Activated T-cell treated with anti-CD3 and anti-CD28 coated beads, Interleukin-2, amount 50 U/mL, for 72 hours (primary cell): ENCODE results near the gene GPR158. TPM values are rescaled to one million over a fixed set of nuclear protein-coding genes. Genes with fewer than 3 reads are reported as not detected.

Experiments used
- ATAC-seq, 2 donors: fragments of 150-1000 bp; cut with Tn5 transposase; replicated peaks in 1 of 2; 2 replicates each; pipeline ENCODE4 v1.10.0; 2021; ENCODE audit warnings: moderate library complexity in 2 of 2, mild to moderate bottlenecking in 1 of 2
- DNase-seq, 2 donors: peaks; one replicate each; pipeline ENCODE4 v3.0.0; 2021 to 2022; ENCODE audit warnings: mixed read lengths in 1 of 2
- H3K27ac Mint-ChIP-seq: one replicate; pipeline ENCODE4 v1.8.0; 2022; ENCODE audit warnings: mild to moderate bottlenecking, moderate library complexity, mixed read lengths
- H3K27me3 Mint-ChIP-seq: one replicate; pipeline ENCODE4 v1.8.0; 2022; ENCODE audit warnings: low read depth, mixed read lengths
- H3K36me3 Mint-ChIP-seq, 2 donors: one replicate each; pipeline ENCODE4 v1.8.0; 2022; ENCODE audit warnings: mixed read lengths in 2 of 2, mild to moderate bottlenecking in 1 of 2; ENCODE audit not compliant: insufficient read depth in 2 of 2
- H3K4me1 Mint-ChIP-seq: one replicate; pipeline ENCODE4 v1.8.0; 2022; ENCODE audit warnings: low read depth, mixed read lengths
- H3K4me3 Mint-ChIP-seq, 2 donors: one replicate each; pipeline ENCODE4 v1.8.0; 2022; ENCODE audit warnings: mild to moderate bottlenecking in 2 of 2, mixed read lengths in 2 of 2, moderate library complexity in 2 of 2
- H3K9me3 Mint-ChIP-seq, 2 donors: one replicate each; pipeline ENCODE4 v1.8.0; 2022; ENCODE audit warnings: mixed read lengths in 2 of 2
- total RNA-seq, 2 donors: library from RNA; stranded (reverse); gene quantifications; one replicate each; pipeline ENCODE4 v1.2.3, GENCODE V29; 2022

GPR158 gene
- total RNA-seq, 2 donors from 2014 or later, result not detected

GRCh38 chr10:25555865-25556264, 381.1 kb downstream of the GPR158 start:
- Mint-ChIP-seq H3K4me1 (no peaks in the 10 kb centered on the region), H3K9me3 (peaks cover 0 to 3% of the 10 kb centered on the region in 2 donors), H3K27me3 (no peaks in the 10 kb centered on the region), H3K27ac (no peak overlapping the region), H3K36me3 (no peaks in the 10 kb centered on the region), H3K4me3 (no peak overlapping the region)
- no peak for ATAC-seq
- no peak for DNase-seq

- H3K36me3 Mint-ChIP-seq, result no peaks in the 10 kb centered on the region
- no peak overlapping the region for H3K4me3 Mint-ChIP-seq
- H3K27ac Mint-ChIP-seq, result no peak overlapping the region
- no peak for ATAC-seq
- H3K4me1 Mint-ChIP-seq, result no peaks in the 10 kb centered on the region
- DNase-seq, result no peak
- peaks cover 0 to 3% of the 10 kb centered on the region in 2 donors for H3K9me3 Mint-ChIP-seq
- H3K27me3 Mint-ChIP-seq, result no peaks in the 10 kb centered on the region
These were observed 381.7 kb downstream of the GPR158 start for GRCh38 chr10:25556457-25556856.

GRCh38 chr10:25557136-25557535, 382.3 kb downstream of the GPR158 start:
- ATAC-seq (no peak), DNase-seq (no peak)
- H3K36me3 Mint-ChIP-seq, result no peaks in the 10 kb centered on the region
- H3K4me3 Mint-ChIP-seq, result no peak overlapping the region
- H3K9me3 Mint-ChIP-seq, result peaks cover 0 to 3% of the 10 kb centered on the region in 2 donors
- no peaks in the 10 kb centered on the region for H3K27me3 Mint-ChIP-seq
- no peak overlapping the region for H3K27ac Mint-ChIP-seq
- no peaks in the 10 kb centered on the region for H3K4me1 Mint-ChIP-seq

GRCh38 chr10:25561758-25562157, 387.0 kb downstream of the GPR158 start:
- no peaks in the 10 kb centered on the region for H3K36me3 Mint-ChIP-seq
- ATAC-seq, result no peak
- H3K27me3 Mint-ChIP-seq, result no peaks in the 10 kb centered on the region
- DNase-seq, result no peak
- H3K4me3 Mint-ChIP-seq, result no peak overlapping the region
- H3K27ac Mint-ChIP-seq, result no peak overlapping the region
- H3K9me3 Mint-ChIP-seq, result no peaks in the 10 kb centered on the region
- no peaks in the 10 kb centered on the region for H3K4me1 Mint-ChIP-seq

- DNase-seq, result no peak
- Mint-ChIP-seq H3K4me1 (no peaks in the 10 kb centered on the region), H3K9me3 (no peaks in the 10 kb centered on the region), H3K36me3 (no peaks in the 10 kb centered on the region), H3K27ac (no peak overlapping the region), H3K4me3 (no peak overlapping the region), H3K27me3 (no peaks in the 10 kb centered on the region)
- no peak for ATAC-seq
These were observed 387.7 kb downstream of the GPR158 start for GRCh38 chr10:25562547-25562946.

GRCh38 chr10:25564351-25564750, 389.6 kb downstream of the GPR158 start:
- ATAC-seq (no peak), DNase-seq (no peak)
- H3K27me3 Mint-ChIP-seq, result no peaks in the 10 kb centered on the region
- no peaks in the 10 kb centered on the region for H3K36me3 Mint-ChIP-seq
- no peak overlapping the region for H3K27ac Mint-ChIP-seq
- peaks cover 0 to 2% of the 10 kb centered on the region in 2 donors for H3K9me3 Mint-ChIP-seq
- no peaks in the 10 kb centered on the region for H3K4me1 Mint-ChIP-seq
- H3K4me3 Mint-ChIP-seq, result no peak overlapping the region

GRCh38 chr10:25565570-25565969, 390.8 kb downstream of the GPR158 start:
- Mint-ChIP-seq H3K36me3 (no peaks in the 10 kb centered on the region), H3K27ac (no peak overlapping the region), H3K4me1 (no peaks in the 10 kb centered on the region), H3K9me3 (peaks cover 0 to 2% of the 10 kb centered on the region in 2 donors), H3K4me3 (no peak overlapping the region), H3K27me3 (no peaks in the 10 kb centered on the region)
- no peak for DNase-seq
- ATAC-seq, result no peak

- no peaks in the 10 kb centered on the region for H3K36me3 Mint-ChIP-seq
- H3K4me1 Mint-ChIP-seq, result no peaks in the 10 kb centered on the region
- H3K4me3 Mint-ChIP-seq, result no peak overlapping the region
- DNase-seq (no peak), ATAC-seq (no peak)
- H3K9me3 Mint-ChIP-seq, result no peaks in the 10 kb centered on the region
- H3K27me3 Mint-ChIP-seq, result no peaks in the 10 kb centered on the region
- H3K27ac Mint-ChIP-seq, result no peak overlapping the region
These were observed 398.5 kb downstream of the GPR158 start for GRCh38 chr10:25573316-25573715.

- no peak overlapping the region for H3K4me3 Mint-ChIP-seq
- H3K36me3 Mint-ChIP-seq, result no peaks in the 10 kb centered on the region
- no peaks in the 10 kb centered on the region for H3K9me3 Mint-ChIP-seq
These were observed 400.5 kb downstream of the GPR158 start for GRCh38 chr10:25575343-25575742.

GRCh38 chr10:25578061-25578460, 403.3 kb downstream of the GPR158 start:
- Mint-ChIP-seq H3K9me3 (no peaks in the 10 kb centered on the region), H3K36me3 (no peaks in the 10 kb centered on the region), H3K4me3 (no peak overlapping the region), H3K27me3 (no peaks in the 10 kb centered on the region), H3K4me1 (no peaks in the 10 kb centered on the region), H3K27ac (no peak overlapping the region)
- DNase-seq (no peak), ATAC-seq (no peak)

More at GRCh38 chr10:25575343-25575742, 400.5 kb downstream of the GPR158 start:
- H3K4me1 Mint-ChIP-seq, result no peaks in the 10 kb centered on the region
- H3K27ac Mint-ChIP-seq, result no peak overlapping the region
- ATAC-seq (no peak), DNase-seq (no peak)
- no peaks in the 10 kb centered on the region for H3K27me3 Mint-ChIP-seq

GRCh38 chr10:25582961-25583360, 408.2 kb downstream of the GPR158 start:
- Mint-ChIP-seq H3K4me1 (no peaks in the 10 kb centered on the region), H3K36me3 (peaks cover 0 to 3% of the 10 kb centered on the region in 2 donors), H3K4me3 (no peak overlapping the region), H3K27me3 (no peaks in the 10 kb centered on the region), H3K27ac (no peak overlapping the region), H3K9me3 (peaks cover 2 to 3% of the 10 kb centered on the region in 2 donors)
- DNase-seq (no peak), ATAC-seq (no peak)

GRCh38 chr10:25600651-25601050, 425.9 kb downstream of the GPR158 start:
- no peak overlapping the region for H3K4me3 Mint-ChIP-seq
- H3K9me3 Mint-ChIP-seq, result peaks cover 0 to 2% of the 10 kb centered on the region in 2 donors
- no peak overlapping the region for H3K27ac Mint-ChIP-seq
- H3K27me3 Mint-ChIP-seq, result no peaks in the 10 kb centered on the region
- H3K4me1 Mint-ChIP-seq, result no peaks in the 10 kb centered on the region
- no peaks in the 10 kb centered on the region for H3K36me3 Mint-ChIP-seq
- DNase-seq, result no peak
- ATAC-seq, result no peak

- H3K36me3 Mint-ChIP-seq, result no peaks in the 10 kb centered on the region
- H3K27ac Mint-ChIP-seq, result no peak overlapping the region
- ATAC-seq (no peak), DNase-seq (no peak)
- H3K27me3 Mint-ChIP-seq, result no peaks in the 10 kb centered on the region
- H3K9me3 Mint-ChIP-seq, result no peaks in the 10 kb centered on the region
- no peaks in the 10 kb centered on the region for H3K4me1 Mint-ChIP-seq
- no peak overlapping the region for H3K4me3 Mint-ChIP-seq
These were observed 429.8 kb downstream of the GPR158 start for GRCh38 chr10:25604591-25604990.

GRCh38 chr10:25614652-25615051, 439.9 kb downstream of the GPR158 start:
- DNase-seq, result no peak
- no peak overlapping the region for H3K27ac Mint-ChIP-seq
- no peaks in the 10 kb centered on the region for H3K36me3 Mint-ChIP-seq
- no peak overlapping the region for H3K4me3 Mint-ChIP-seq
- no peaks in the 10 kb centered on the region for H3K4me1 Mint-ChIP-seq
- no peak for ATAC-seq
- no peaks in the 10 kb centered on the region for H3K27me3 Mint-ChIP-seq
- H3K9me3 Mint-ChIP-seq, result peaks cover 4 to 8% of the 10 kb centered on the region in 2 donors
